ENCODE results near the gene SERPINA1. TPM values are rescaled to one million over a fixed set of nuclear protein-coding genes. Genes with fewer than 3 reads are reported as not detected.

The SERPINA1 gene
- total RNA-seq, 1 donor from 2014 or later = 0.26 TPM

DNA sequence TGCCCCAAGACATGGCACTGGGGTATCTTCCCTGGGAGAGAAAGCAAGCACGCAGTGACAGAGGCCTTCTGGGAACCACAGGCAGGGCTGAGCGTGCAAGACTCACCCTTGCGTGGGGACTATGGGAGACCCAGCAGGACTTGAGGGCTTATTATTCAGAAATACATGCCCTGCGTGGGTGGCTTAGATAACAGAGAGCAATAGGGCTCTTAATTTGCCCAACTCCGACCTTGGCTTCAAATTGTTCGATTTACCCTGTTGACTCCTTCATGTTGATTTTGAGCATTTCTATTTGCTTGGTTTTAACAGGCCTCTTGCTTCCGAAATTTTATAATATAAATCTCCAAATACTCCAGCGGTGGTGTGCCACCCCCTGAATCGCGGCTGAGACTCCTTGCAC is 5.1 kb upstream of the SERPINA1 start:
- Histone ChIP-seq H3K27me3 (ENCODE audit: control insufficient read depth, insufficient read depth, low read length) (no peaks in the 10 kb centered on the region), H3K4me3 (ENCODE audit: low read depth, low read length) (no peak overlapping the region), H3K36me3 (ENCODE audit: control insufficient read depth, insufficient read depth, low read length) (no peaks in the 10 kb centered on the region)
- FAIRE-seq (no peak), DNase-seq (ENCODE audit: low read depth) (no peak)
- TF ChIP-seq, protein P1, sequence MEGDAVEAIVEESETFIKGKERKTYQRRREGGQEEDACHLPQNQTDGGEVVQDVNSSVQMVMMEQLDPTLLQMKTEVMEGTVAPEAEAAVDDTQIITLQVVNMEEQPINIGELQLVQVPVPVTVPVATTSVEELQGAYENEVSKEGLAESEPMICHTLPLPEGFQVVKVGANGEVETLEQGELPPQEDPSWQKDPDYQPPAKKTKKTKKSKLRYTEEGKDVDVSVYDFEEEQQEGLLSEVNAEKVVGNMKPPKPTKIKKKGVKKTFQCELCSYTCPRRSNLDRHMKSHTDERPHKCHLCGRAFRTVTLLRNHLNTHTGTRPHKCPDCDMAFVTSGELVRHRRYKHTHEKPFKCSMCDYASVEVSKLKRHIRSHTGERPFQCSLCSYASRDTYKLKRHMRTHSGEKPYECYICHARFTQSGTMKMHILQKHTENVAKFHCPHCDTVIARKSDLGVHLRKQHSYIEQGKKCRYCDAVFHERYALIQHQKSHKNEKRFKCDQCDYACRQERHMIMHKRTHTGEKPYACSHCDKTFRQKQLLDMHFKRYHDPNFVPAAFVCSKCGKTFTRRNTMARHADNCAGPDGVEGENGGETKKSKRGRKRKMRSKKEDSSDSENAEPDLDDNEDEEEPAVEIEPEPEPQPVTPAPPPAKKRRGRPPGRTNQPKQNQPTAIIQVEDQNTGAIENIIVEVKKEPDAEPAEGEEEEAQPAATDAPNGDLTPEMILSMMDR (IDR thresholded peaks at IDR 0.05; ENCODE audit: insufficient read depth, low read length, severe bottlenecking) = no peak

DNA sequence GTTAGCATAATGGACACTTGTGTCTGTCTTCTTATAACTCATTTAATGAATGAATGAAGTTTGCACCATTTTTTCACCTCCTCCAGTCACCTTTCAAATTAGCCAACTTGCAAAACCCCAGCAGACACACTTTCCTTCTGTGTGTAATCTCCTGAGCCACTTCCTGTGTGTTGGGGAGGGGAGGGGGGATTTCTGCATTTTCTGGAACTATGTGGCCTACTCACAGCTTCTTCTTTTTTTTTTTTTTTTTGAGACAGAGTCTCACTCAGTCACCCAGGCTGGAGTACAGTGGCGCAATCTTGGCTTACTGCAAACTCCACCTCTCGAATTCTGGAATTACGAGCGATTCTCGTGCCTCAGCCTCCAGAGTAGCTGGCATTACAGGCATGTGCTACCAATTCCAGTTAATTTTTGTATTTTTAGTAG is 4.1 kb upstream of the SERPINA1 start:
- DNase-seq (ENCODE audit: low read depth) = peak; percentile 76
- Histone ChIP-seq H3K27me3 (ENCODE audit: control insufficient read depth, insufficient read depth, low read length) (no peaks in the 10 kb centered on the region), H3K4me3 (ENCODE audit: low read depth, low read length) (no peak overlapping the region), H3K36me3 (ENCODE audit: control insufficient read depth, insufficient read depth, low read length) (no peaks in the 10 kb centered on the region)
- TF ChIP-seq, protein P1 (IDR thresholded peaks at IDR 0.05; ENCODE audit: insufficient read depth, low read length, severe bottlenecking) = no peak
- FAIRE-seq = no peak

DNA sequence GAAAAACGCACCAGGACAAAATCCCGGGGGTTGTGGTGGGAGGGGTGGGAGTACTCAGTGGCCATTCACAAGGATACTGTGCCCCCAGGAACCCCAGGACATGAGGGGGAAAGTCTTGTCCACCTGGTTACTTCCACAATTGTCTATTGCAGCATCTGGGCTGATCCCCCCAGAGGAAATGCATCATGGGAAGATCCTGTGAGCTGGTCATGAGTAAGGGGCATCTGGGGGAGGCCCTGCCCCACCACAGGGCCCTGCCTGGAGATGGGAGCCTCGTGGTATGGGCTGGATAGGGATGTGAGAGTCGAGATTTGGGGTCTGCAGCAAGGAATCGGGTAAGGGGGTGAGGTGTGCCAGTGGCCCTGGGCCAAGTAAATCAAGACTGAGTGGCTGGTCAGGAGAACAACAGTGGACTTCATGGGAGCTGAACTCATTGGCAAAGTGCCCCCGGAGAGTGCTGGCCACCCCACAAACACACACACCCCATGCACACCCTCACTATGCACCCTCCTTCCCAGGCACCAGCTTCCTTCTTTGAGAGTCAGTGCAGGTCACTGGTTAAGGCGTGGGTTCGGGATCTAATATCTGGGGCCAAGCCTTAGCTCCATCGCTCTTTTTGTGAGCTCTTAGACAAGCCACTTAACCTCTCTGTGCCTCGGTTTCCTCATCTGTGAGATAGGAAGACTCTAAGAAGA is 3.0 kb upstream of the SERPINA1 start:
- no peak overlapping the region for H3K4me3 ChIP-seq (ENCODE audit: low read depth, low read length)
- no peaks in the 10 kb centered on the region for H3K27me3 ChIP-seq (ENCODE audit: control insufficient read depth, insufficient read depth, low read length)
- TF ChIP-seq, protein P1 (IDR thresholded peaks at IDR 0.05; ENCODE audit: insufficient read depth, low read length, severe bottlenecking) = no peak
- DNase-seq (ENCODE audit: low read depth) = no peak
- no peak for FAIRE-seq
- no peaks in the 10 kb centered on the region for H3K36me3 ChIP-seq (ENCODE audit: control insufficient read depth, insufficient read depth, low read length)

DNA sequence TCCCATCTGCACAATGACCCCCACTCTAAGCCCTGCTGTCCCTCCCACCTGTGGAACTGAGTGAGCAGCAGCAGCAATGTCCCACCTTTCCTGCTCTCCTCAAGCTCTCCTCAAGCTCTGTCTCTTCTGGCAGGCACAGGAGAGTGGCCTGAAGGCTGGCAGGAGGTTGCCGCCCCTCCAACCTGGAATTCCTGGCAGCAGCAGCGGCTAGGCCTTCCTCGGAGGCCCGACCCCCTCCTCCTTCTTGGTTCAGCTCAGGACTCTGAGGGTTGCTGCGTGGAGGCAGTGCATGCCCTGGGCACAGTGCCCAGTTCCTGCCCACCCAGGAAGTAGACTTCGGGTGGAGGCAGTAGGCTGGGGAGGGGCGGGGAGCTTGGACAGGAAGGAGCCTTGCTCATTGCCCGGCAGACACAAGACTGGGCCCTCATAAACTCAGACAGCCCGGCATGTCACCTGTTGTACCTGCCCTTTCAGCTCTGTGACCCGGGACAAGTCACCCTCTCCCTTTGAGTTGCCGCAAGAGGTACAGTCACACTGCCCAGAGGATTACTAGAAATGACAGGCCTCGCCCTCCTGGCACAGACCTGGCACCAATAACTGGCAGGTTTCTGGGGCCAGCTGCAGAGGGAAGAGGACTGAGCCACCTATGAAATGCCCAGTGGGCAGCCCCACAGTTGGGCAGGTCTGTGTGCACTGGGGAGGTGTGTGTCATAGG is 2.1 kb upstream of the SERPINA1 start:
- no peak for FAIRE-seq
- TF ChIP-seq, protein P1 (IDR thresholded peaks at IDR 0.05; ENCODE audit: insufficient read depth, low read length, severe bottlenecking) = no peak
- Histone ChIP-seq H3K27me3 (ENCODE audit: control insufficient read depth, insufficient read depth, low read length) (no peaks in the 10 kb centered on the region), H3K36me3 (ENCODE audit: control insufficient read depth, insufficient read depth, low read length) (no peaks in the 10 kb centered on the region), H3K4me3 (ENCODE audit: low read depth, low read length) (no peak overlapping the region)
- no peak for DNase-seq (ENCODE audit: low read depth)

DNA sequence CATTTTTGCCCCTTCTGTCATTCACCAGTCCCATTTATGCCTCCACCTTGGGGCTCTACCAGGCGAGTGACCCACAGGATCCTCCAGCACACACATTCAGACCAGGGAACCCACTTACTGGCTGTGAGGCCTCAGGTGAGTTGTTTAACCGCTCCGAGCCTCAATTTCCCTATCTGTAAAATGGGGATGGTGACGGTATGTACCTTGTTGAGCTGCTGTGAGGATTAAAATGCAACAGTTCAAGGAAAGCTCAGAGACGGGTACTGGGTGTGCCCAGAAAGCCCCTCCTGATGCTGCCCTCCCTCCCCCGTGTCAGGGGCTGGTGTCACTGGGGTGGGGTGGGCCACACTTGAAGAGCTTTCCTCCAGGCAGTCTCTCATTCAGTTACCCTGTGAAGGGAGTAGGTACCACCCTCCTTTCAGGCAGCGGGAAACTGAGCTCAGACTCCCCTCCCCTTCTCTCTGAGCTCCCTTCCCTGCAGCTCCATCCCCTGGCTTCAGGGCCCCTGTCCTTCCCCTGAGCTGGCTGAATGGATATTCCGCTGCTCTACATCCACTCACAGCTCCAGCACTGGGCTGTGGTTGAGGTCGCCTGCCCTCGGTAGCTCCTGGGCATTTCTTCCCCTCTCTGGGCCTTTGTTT is 1.4 kb upstream of the SERPINA1 start:
- H3K4me3 ChIP-seq (ENCODE audit: low read depth, low read length) = no peak overlapping the region
- no peaks in the 10 kb centered on the region for H3K27me3 ChIP-seq (ENCODE audit: control insufficient read depth, insufficient read depth, low read length)
- FAIRE-seq = no peak
- no peaks in the 10 kb centered on the region for H3K36me3 ChIP-seq (ENCODE audit: control insufficient read depth, insufficient read depth, low read length)
- no peak for DNase-seq (ENCODE audit: low read depth)
- TF ChIP-seq, protein P1 (IDR thresholded peaks at IDR 0.05; ENCODE audit: insufficient read depth, low read length, severe bottlenecking) = no peak
